GM12878 (cell line): ENCODE measurements around the gene EVI5L. TPM values are rescaled to one million over a fixed set of nuclear protein-coding genes. Genes with fewer than 3 reads are reported as not detected.

Experiments used
- ATAC-seq: fragments of 200-7000 bp; cut with Tn5 transposase; 3 replicates; pipeline ENCODE4 v1.9.1; 2020; ENCODE audit warnings: mild to moderate bottlenecking, moderate library complexity
- BruUV-seq: library from RNA; stranded (reverse); fragments of 400-500 nt; replicated peaks from 2 replicates; lab custom pipeline; 2021; lab: Mats Ljungman, UMichigan
- CTCF ChIA-PET: fragments of 300-600 bp; sonication (Branson Sonifier 250); formaldehyde crosslinking; extraction: SDS; loops from one replicate; lab custom pipeline; 2021; ENCODE audit warnings: inconsistent platforms; lab: Yijun Ruan, JAX
- POLR2A ChIA-PET: fragments of 350-600 bp; formaldehyde crosslinking; extraction: SDS; loops from one replicate; lab custom pipeline; 2021; ENCODE audit warnings: inconsistent platforms; lab: Charles Lee
- RAD21 ChIA-PET: fragments of 300-600 bp; sonication (Branson Sonifier 250); formaldehyde crosslinking; loops from one replicate; lab custom pipeline; 2023; ENCODE audit warnings: antibody characterized with exemption; ENCODE audit not compliant: unreplicated experiment; lab: Charles Lee
- SMC1A ChIA-PET: fragments of 300-600 bp; sonication (Branson Sonifier 250); formaldehyde crosslinking; loops from one replicate; lab custom pipeline; 2023; ENCODE audit not compliant: unreplicated experiment, uncharacterized antibody; lab: Charles Lee
- DNase-seq: peaks from one replicate; pipeline ENCODE4 v3.0.0-alpha.2; 2011; ENCODE audit warnings: low read depth, low spot score
- FAIRE-seq: peaks from 3 replicates; lab custom pipeline; 2011; peaks lifted over from hg19 to GRCh38; lab: Jason Lieb, UNC
- H2AFZ ChIP-seq: 2 replicates; pipeline ENCODE4 v1.6.0; 2011; ENCODE audit warnings: low read depth, low read length, control low read depth; ENCODE audit not compliant: control insufficient read depth
- H3K27ac ChIP-seq: 2 replicates; pipeline ENCODE4 v1.5.1; 2011; ENCODE audit warnings: control low read depth; ENCODE audit not compliant: control insufficient read depth, insufficient read depth
- H3K27me3 ChIP-seq, 2 experiments: replicated peaks in 1 of 2; 2 replicates each; pipeline versions ENCODE4 v1.6.0 to v1.6.1; 2011; ENCODE audit warnings: low read length in 1 of 2; ENCODE audit not compliant: control insufficient read depth in 2 of 2, insufficient read depth in 2 of 2
- H3K36me3 ChIP-seq, 2 experiments: 2 replicates each; pipeline ENCODE4 v1.5.1; 2011; ENCODE audit warnings: low read length in 1 of 2; ENCODE audit not compliant: control insufficient read depth in 2 of 2, insufficient read depth in 2 of 2
- H3K4me1 ChIP-seq: 2 replicates; pipeline ENCODE4 v1.6.1; 2011; ENCODE audit warnings: mild to moderate bottlenecking, low read length, moderate library complexity, mixed read lengths; ENCODE audit not compliant: control insufficient read depth, insufficient read depth
- H3K4me2 ChIP-seq: 2 replicates; pipeline ENCODE4 v1.6.0; 2011; ENCODE audit warnings: control low read depth; ENCODE audit not compliant: control insufficient read depth, insufficient read depth
- H3K4me3 ChIP-seq: fragments of 200-600 bp; sonication (generic); 2 replicates; pipeline ENCODE4 v1.5.1; 2016
- H3K79me2 ChIP-seq: 2 replicates; pipeline ENCODE4 v1.6.0; 2011; ENCODE audit warnings: low read length; ENCODE audit not compliant: control insufficient read depth, insufficient read depth
- H3K9ac ChIP-seq: 2 replicates; pipeline ENCODE4 v1.8.0; 2011; ENCODE audit warnings: low read length, control low read depth, mixed read lengths; ENCODE audit not compliant: control insufficient read depth, insufficient read depth
- H3K9me3 ChIP-seq: replicated peaks from 3 replicates; pipeline ENCODE4 v1.5.1; 2011; ENCODE audit warnings: mild to moderate bottlenecking, low read length; ENCODE audit not compliant: control insufficient read depth, insufficient read depth
- H4K20me1 ChIP-seq: 2 replicates; pipeline ENCODE4 v1.6.0; 2011; ENCODE audit not compliant: control insufficient read depth, insufficient read depth
- CHD1 ChIP-seq: IDR thresholded peaks from 2 replicates; pipeline ENCODE4 v1.6.1; 2012; ENCODE audit warnings: low read depth, low read length, improper control_type of control experiment
- EED ChIP-seq: sonication (generic); IDR thresholded peaks from 2 replicates; pipeline ENCODE4 v1.6.1; 2016; ENCODE audit warnings: antibody characterized with exemption, low read depth
- HCFC1 ChIP-seq: fragments of 150-350 bp; IDR thresholded peaks from 2 replicates; pipeline ENCODE4 v1.6.1; 2014; ENCODE audit warnings: low read length
- IRF3 ChIP-seq: fragments of 450-650 bp; IDR thresholded peaks from 2 replicates; pipeline ENCODE4 v1.6.1; 2014; ENCODE audit warnings: mild to moderate bottlenecking
- MXI1 ChIP-seq: fragments of 150-350 bp; IDR thresholded peaks from 2 replicates; pipeline ENCODE4 v1.6.1; 2011; ENCODE audit warnings: low read depth, mild to moderate bottlenecking, inconsistent platforms, low read length, improper control_type of control experiment
- MYC ChIP-seq: IDR thresholded peaks from 2 replicates; pipeline ENCODE4 v1.6.1; 2011; ENCODE audit warnings: mild to moderate bottlenecking, low read length, moderate library complexity, inconsistent platforms; ENCODE audit not compliant: insufficient read depth, insufficient replicate concordance, insufficient read length, severe bottlenecking
- NFXL1 ChIP-seq: fragments of 450-650 bp; IDR thresholded peaks from 2 replicates; pipeline ENCODE4 v1.6.1; 2017; ENCODE audit warnings: antibody characterized with exemption, mild to moderate bottlenecking, borderline replicate concordance
- POLR2AphosphoS5 ChIP-seq: IDR thresholded peaks from 2 replicates; pipeline ENCODE4 v1.6.1; 2011; ENCODE audit warnings: mild to moderate bottlenecking, low read length, inconsistent platforms
- RAD21 ChIP-seq: IDR thresholded peaks from 2 replicates; pipeline ENCODE4 v1.6.1; 2011; ENCODE audit warnings: mild to moderate bottlenecking, low read depth, low read length, moderate library complexity; ENCODE audit not compliant: insufficient read depth
- RELA ChIP-seq: fragments of 450-650 bp; IDR thresholded peaks from 2 replicates; pipeline ENCODE4 v1.8.0; 2014; ENCODE audit warnings: borderline replicate concordance; ENCODE audit not compliant: partially characterized antibody
- SUZ12 ChIP-seq: fragments of 200-600 bp; sonication (generic); IDR thresholded peaks from one replicate; pipeline ENCODE4 v1.6.1; 2018; ENCODE audit warnings: antibody characterized with exemption, mild to moderate bottlenecking; ENCODE audit not compliant: unreplicated experiment
- YY1 ChIP-seq: IDR thresholded peaks from 2 replicates; pipeline ENCODE4 v1.6.1; 2011; ENCODE audit warnings: low read depth, mild to moderate bottlenecking, low read length
- ZNF207 ChIP-seq: fragments of 450-650 bp; IDR thresholded peaks from 2 replicates; pipeline ENCODE4 v1.6.1; 2014; ENCODE audit warnings: antibody characterized with exemption, mild to moderate bottlenecking, borderline replicate concordance
- WGBS: methylation state at CpG from one replicate; pipeline ENCODE4 v1.1.6; 2016; ENCODE audit warnings: low lambda C conversion rate; ENCODE audit not compliant: insufficient replicate concordance, insufficient coverage; ENCODE audit errors: missing lambda C conversion rate; 5-methylcytosine and 5-hydroxymethylcytosine counted together
- in situ Hi-C: fragments of 300-500 bp; cut with MboI; formaldehyde crosslinking; loops from 9 replicates; pipeline ENCODE4 v1.14.3; 2018; ENCODE audit warnings: mixed read lengths
- intact Hi-C: fragments of 100-400 bp; cut with micrococcal nuclease; formaldehyde crosslinking; loops from one replicate; pipeline ENCODE4 v1.14.2; 2022; ENCODE audit not compliant: unreplicated experiment
- polyA plus RNA-seq, 11 experiments: library from polyadenylated mRNA; depleted of rRNA in 4 of 11; unstranded in 6 of 11; stranded (reverse) in 5 of 11; fragments of >200 nt; fragmentation: Nextera tagmentation in 4 of 11; fragmentation: Illumina TruSeq in 1 of 11; extraction: Ambion mirVana in 4 of 11; extraction: Trizol in 1 of 11; gene quantifications; 1 replicate in 1 of 11; 2 replicates in 10 of 11; pipeline versions ENCODE4 v1.2.1 to v1.2.3, GENCODE V29; 2011 to 2016; ENCODE audit warnings: inconsistent platforms in 2 of 11, missing spikeins in 2 of 11, low read depth in 1 of 11
- total RNA-seq, 4 experiments: library from RNA; depleted of rRNA in 3 of 4; stranded (reverse); fragments of >200 nt in 3 of 4; fragmentation: Illumina TruSeq in 1 of 4; extraction: Trizol in 1 of 4; gene quantifications; 2 replicates each; pipeline versions ENCODE4 v1.2.1 to v1.2.3, GENCODE V29; 2013 to 2021
- TF ChIP-seq, protein P1 (sequence below): fragments of 450-650 bp; IDR thresholded peaks from 2 replicates; pipeline ENCODE4 v1.6.1; 2016; ENCODE audit warnings: mild to moderate bottlenecking, moderate library complexity, borderline replicate concordance
- TF ChIP-seq, protein P2 (sequence below): fragments of 450-650 bp; formaldehyde crosslinking; IDR thresholded peaks from 2 replicates; pipeline ENCODE4 v1.4.0; 2020; ENCODE audit warnings: mild to moderate bottlenecking, moderate library complexity

EVI5L gene
- total and polyA plus RNA-seq, 10 of the 15 experiments (the other 5 are each of a cell fraction or from before 2014, with no cell fraction given) = 0.23 to 13.8 (median 5.0) TPM

DNA sequence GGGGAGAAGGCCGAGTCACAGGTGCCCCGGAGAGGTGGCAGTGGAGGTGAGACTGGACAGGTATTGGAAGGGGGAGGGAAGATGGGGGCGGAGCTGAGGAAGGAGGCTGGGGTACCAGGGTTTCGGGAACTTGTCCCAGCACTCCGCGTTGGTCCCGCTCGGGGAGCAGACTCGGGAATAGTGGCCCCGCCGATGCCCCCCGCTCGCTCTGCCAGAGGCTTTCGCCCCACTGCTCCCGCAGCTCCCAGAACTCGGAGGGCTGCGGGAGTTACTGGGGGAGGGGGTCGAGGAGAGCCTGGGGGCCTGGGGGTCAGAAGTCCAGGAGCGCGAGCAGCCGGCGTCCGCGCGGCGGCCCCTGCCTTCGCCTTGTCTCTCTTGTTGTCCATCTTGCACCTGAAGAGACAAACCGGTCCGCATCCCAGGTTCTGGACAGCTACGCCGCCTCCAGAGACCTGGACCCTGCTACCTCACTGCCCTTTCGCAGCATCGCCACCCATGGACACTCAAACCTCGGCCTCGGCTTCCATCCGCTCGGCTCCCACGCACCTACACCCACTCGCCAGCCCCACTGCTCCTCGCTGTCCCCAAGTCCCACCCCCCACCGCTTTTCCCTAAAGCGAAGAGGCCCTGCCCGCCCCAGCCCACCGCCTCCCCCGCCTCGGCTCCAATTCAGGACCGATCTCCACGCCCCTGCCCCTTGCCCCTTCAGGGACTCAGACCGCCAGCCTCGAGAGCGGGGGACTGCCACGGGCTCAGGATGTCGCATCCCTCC is 43.5 kb downstream of the EVI5L start:
- no peak for DNase-seq
- Histone ChIP-seq H3K36me3 (no peaks in the 10 kb centered on the region), H3K27me3 (peaks cover 2 to 3% of the 10 kb centered on the region in 2 experiments; a peak in 2 of 4 replicates), H3K4me3 (no peak overlapping the region), H2AFZ (no peak overlapping the region), H3K9me3 (no peaks in the 10 kb centered on the region; the same call in 2 of the 3 replicates), H3K79me2 (no peaks in the 10 kb centered on the region), H3K4me2 (no peak overlapping the region), H3K9ac (no peak overlapping the region), H4K20me1 (no peaks in the 10 kb centered on the region), H3K27ac (no peak overlapping the region), H3K4me1 (peaks cover 12% of the 10 kb centered on the region; the same call in 1 of the 2 replicates)
- 47% methylated on average over 30 of the region's 53 CpGs for WGBS
- CTCF ChIA-PET = interaction anchor here (1.2 kb wide), 1 partner anchor 10 kb away, joined by 3 read pairs; no protein-coding TSS in a partner anchor
- SMC1A ChIA-PET = no interaction called here
- no peak for ATAC-seq
- intact Hi-C loops (no loop called here), in situ Hi-C loops (no loop called here)
- POLR2A ChIA-PET = no interaction called here
- no TSS peak for BruUV-seq
- RAD21 ChIA-PET = no interaction called here
- FAIRE-seq = no peak
- TF ChIP-seq MXI1 (no peak), CHD1 (no peak), NFXL1 (no peak), YY1 (no peak), IRF3 (no peak), RELA (no peak), POLR2AphosphoS5 (no peak), EED (no peak), SUZ12 (no peak), MYC (no peak), HCFC1 (no peak), ZNF207 (no peak), RAD21 (no peak)
- TF ChIP-seq, protein P1, sequence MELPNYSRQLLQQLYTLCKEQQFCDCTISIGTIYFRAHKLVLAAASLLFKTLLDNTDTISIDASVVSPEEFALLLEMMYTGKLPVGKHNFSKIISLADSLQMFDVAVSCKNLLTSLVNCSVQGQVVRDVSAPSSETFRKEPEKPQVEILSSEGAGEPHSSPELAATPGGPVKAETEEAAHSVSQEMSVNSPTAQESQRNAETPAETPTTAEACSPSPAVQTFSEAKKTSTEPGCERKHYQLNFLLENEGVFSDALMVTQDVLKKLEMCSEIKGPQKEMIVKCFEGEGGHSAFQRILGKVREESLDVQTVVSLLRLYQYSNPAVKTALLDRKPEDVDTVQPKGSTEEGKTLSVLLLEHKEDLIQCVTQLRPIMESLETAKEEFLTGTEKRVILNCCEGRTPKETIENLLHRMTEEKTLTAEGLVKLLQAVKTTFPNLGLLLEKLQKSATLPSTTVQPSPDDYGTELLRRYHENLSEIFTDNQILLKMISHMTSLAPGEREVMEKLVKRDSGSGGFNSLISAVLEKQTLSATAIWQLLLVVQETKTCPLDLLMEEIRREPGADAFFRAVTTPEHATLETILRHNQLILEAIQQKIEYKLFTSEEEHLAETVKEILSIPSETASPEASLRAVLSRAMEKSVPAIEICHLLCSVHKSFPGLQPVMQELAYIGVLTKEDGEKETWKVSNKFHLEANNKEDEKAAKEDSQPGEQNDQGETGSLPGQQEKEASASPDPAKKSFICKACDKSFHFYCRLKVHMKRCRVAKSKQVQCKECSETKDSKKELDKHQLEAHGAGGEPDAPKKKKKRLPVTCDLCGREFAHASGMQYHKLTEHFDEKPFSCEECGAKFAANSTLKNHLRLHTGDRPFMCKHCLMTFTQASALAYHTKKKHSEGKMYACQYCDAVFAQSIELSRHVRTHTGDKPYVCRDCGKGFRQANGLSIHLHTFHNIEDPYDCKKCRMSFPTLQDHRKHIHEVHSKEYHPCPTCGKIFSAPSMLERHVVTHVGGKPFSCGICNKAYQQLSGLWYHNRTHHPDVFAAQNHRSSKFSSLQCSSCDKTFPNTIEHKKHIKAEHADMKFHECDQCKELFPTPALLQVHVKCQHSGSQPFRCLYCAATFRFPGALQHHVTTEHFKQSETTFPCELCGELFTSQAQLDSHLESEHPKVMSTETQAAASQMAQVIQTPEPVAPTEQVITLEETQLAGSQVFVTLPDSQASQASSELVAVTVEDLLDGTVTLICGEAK = no peak
- TF ChIP-seq, protein P2, sequence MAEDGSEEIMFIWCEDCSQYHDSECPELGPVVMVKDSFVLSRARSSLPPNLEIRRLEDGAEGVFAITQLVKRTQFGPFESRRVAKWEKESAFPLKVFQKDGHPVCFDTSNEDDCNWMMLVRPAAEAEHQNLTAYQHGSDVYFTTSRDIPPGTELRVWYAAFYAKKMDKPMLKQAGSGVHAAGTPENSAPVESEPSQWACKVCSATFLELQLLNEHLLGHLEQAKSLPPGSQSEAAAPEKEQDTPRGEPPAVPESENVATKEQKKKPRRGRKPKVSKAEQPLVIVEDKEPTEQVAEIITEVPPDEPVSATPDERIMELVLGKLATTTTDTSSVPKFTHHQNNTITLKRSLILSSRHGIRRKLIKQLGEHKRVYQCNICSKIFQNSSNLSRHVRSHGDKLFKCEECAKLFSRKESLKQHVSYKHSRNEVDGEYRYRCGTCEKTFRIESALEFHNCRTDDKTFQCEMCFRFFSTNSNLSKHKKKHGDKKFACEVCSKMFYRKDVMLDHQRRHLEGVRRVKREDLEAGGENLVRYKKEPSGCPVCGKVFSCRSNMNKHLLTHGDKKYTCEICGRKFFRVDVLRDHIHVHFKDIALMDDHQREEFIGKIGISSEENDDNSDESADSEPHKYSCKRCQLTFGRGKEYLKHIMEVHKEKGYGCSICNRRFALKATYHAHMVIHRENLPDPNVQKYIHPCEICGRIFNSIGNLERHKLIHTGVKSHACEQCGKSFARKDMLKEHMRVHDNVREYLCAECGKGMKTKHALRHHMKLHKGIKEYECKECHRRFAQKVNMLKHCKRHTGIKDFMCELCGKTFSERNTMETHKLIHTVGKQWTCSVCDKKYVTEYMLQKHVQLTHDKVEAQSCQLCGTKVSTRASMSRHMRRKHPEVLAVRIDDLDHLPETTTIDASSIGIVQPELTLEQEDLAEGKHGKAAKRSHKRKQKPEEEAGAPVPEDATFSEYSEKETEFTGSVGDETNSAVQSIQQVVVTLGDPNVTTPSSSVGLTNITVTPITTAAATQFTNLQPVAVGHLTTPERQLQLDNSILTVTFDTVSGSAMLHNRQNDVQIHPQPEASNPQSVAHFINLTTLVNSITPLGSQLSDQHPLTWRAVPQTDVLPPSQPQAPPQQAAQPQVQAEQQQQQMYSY (CRISPR knock-in tag) = no peak
